OCI-LY7 (cell line): Measurements from ENCODE around the gene GPR119. TPM values are rescaled to one million over a fixed set of nuclear protein-coding genes. Genes with fewer than 3 reads are reported as not detected.

Experiments used
- BruUV-seq: library from RNA; stranded (reverse); fragments of 400-500 nt; replicated peaks from 2 replicates; lab custom pipeline; 2021; lab: Mats Ljungman, UMichigan
- CTCF ChIA-PET: fragments of 300-600 bp; sonication (Branson Sonifier 250); formaldehyde crosslinking; loops from one replicate; lab custom pipeline; 2022; ENCODE audit warnings: antibody characterized with exemption; ENCODE audit not compliant: unreplicated experiment; lab: Charles Lee
- POLR2A ChIA-PET: fragments of 300-600 bp; sonication (Branson Sonifier 250); formaldehyde crosslinking; loops from one replicate; lab custom pipeline; 2022; ENCODE audit warnings: antibody characterized with exemption; lab: Charles Lee
- DNase-seq: peaks from one replicate; pipeline ENCODE4 v3.0.0-alpha.2; 2015; ENCODE audit warnings: low spot score
- H2AFZ ChIP-seq: fragments of 200-600 bp; sonication (generic), shearing (Covaris generic); 2 replicates; pipeline ENCODE4 v1.6.1; 2014; ENCODE audit warnings: mild to moderate bottlenecking, antibody characterized with exemption, low read length, moderate library complexity
- H3K27ac ChIP-seq: fragments of 200-600 bp; sonication (generic); 2 replicates; pipeline ENCODE4 v1.5.1; 2014; ENCODE audit warnings: mixed run types, low read depth, mild to moderate bottlenecking, moderate library complexity, low read length, inconsistent platforms; ENCODE audit not compliant: poor library complexity, severe bottlenecking
- H3K36me3 ChIP-seq: fragments of 200-600 bp; sonication (generic); 2 replicates; pipeline ENCODE4 v1.6.1; 2014; ENCODE audit warnings: mild to moderate bottlenecking, antibody characterized with exemption, low read length, moderate library complexity, mixed read lengths; ENCODE audit not compliant: insufficient read depth
- H3K4me1 ChIP-seq: fragments of 200-600 bp; sonication (generic); 2 replicates; pipeline ENCODE4 v1.5.1; 2014; ENCODE audit warnings: mild to moderate bottlenecking, low read length; ENCODE audit not compliant: insufficient read depth, poor library complexity, severe bottlenecking
- H3K4me2 ChIP-seq: fragments of 200-600 bp; sonication (generic); 2 replicates; pipeline ENCODE4 v1.6.1; 2014; ENCODE audit warnings: mild to moderate bottlenecking, low read length
- H3K4me3 ChIP-seq: fragments of 200-600 bp; sonication (generic); 2 replicates; pipeline ENCODE4 v1.5.1; 2014; ENCODE audit warnings: mild to moderate bottlenecking, low read depth, low read length; ENCODE audit not compliant: poor library complexity, severe bottlenecking
- H3K79me2 ChIP-seq: fragments of 200-600 bp; sonication (generic); 2 replicates; pipeline ENCODE4 v1.6.1; 2016; ENCODE audit warnings: low read depth, mild to moderate bottlenecking, low read length, moderate library complexity, mixed read lengths; ENCODE audit not compliant: insufficient read depth
- H3K9me2 ChIP-seq: fragments of 200-600 bp; sonication (generic); 2 replicates; pipeline ENCODE4 v1.6.1; 2016; ENCODE audit warnings: mild to moderate bottlenecking, low read length, mixed read lengths; ENCODE audit not compliant: insufficient read depth
- H3K9me3 ChIP-seq: fragments of 200-600 bp; sonication (generic); 2 replicates; pipeline ENCODE4 v1.6.1; 2014; ENCODE audit warnings: mild to moderate bottlenecking, mixed run types, low read length, mixed read lengths
- H4K20me1 ChIP-seq: fragments of 200-600 bp; sonication (generic); 2 replicates; pipeline ENCODE4 v1.6.1; 2014; ENCODE audit warnings: mild to moderate bottlenecking, antibody characterized with exemption, low read length, moderate library complexity, mixed read lengths; ENCODE audit not compliant: insufficient read depth
- EZH2phosphoT487 ChIP-seq: fragments of 200-600 bp; sonication (generic); IDR thresholded peaks from 2 replicates; pipeline ENCODE4 v1.6.1; 2018; ENCODE audit warnings: low read depth, borderline replicate concordance, mild to moderate bottlenecking, mixed run types, antibody characterized with exemption, low read length, moderate library complexity, mixed read lengths
- intact Hi-C: fragments of 100-400 bp; cut with micrococcal nuclease; formaldehyde crosslinking; loops from one replicate; pipeline ENCODE4 v1.10.0; 2022; ENCODE audit not compliant: unreplicated experiment
- total RNA-seq, 2 experiments: library from RNA; depleted of rRNA in 1 of 2; stranded (reverse); fragments of >200 nt in 1 of 2; shearing (Covaris generic) in 1 of 2; gene quantifications; 2 replicates each; pipeline ENCODE4 v1.2.3, GENCODE V29; 2014 to 2022
- TF ChIP-seq, protein P1 (sequence below): fragments of 200-600 bp; sonication (generic); conservative IDR thresholded peaks from 2 replicates; pipeline ENCODE4 v1.5.1; 2014; ENCODE audit warnings: mild to moderate bottlenecking, antibody characterized with exemption, low read length, moderate library complexity, mixed read lengths

Gene GPR119
- total RNA-seq, 2 experiments from 2014 or later = not detected

DNA sequence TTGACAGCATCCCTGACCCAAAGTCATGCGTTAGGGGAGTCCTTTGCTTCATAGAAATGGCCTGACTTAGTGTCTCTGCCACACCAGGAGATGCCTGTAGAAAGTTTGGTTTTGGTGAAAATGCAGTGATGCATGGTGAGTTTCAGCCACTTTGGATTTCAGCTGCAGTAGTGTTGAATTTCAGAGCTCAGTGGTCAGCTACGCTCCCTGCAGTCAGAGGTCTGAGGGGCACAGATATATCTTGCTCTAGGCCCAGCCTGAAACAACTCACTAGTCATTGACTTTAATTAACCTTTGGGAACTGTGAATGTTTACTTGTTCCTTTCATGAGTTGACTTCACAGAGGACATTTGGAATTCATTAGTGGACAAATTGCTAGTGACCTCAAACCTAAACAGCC, 33.8 kb upstream of the GPR119 start:
- intact Hi-C loops = no loop called here
- Histone ChIP-seq H3K4me1 (no peaks in the 10 kb centered on the region), H3K9me2 (no peaks in the 10 kb centered on the region), H3K36me3 (no peaks in the 10 kb centered on the region), H2AFZ (no peak overlapping the region), H3K4me3 (no peak overlapping the region), H3K27ac (no peak overlapping the region), H4K20me1 (no peaks in the 10 kb centered on the region), H3K4me2 (no peak overlapping the region), H3K9me3 (no peaks in the 10 kb centered on the region), H3K79me2 (no peaks in the 10 kb centered on the region)
- CTCF ChIA-PET = no interaction called here
- TF ChIP-seq EZH2phosphoT487 = no peak
- TF ChIP-seq, protein P1, sequence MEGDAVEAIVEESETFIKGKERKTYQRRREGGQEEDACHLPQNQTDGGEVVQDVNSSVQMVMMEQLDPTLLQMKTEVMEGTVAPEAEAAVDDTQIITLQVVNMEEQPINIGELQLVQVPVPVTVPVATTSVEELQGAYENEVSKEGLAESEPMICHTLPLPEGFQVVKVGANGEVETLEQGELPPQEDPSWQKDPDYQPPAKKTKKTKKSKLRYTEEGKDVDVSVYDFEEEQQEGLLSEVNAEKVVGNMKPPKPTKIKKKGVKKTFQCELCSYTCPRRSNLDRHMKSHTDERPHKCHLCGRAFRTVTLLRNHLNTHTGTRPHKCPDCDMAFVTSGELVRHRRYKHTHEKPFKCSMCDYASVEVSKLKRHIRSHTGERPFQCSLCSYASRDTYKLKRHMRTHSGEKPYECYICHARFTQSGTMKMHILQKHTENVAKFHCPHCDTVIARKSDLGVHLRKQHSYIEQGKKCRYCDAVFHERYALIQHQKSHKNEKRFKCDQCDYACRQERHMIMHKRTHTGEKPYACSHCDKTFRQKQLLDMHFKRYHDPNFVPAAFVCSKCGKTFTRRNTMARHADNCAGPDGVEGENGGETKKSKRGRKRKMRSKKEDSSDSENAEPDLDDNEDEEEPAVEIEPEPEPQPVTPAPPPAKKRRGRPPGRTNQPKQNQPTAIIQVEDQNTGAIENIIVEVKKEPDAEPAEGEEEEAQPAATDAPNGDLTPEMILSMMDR = no peak
- POLR2A ChIA-PET = no interaction called here
- BruUV-seq = no TSS peak
- no peak for DNase-seq

DNA sequence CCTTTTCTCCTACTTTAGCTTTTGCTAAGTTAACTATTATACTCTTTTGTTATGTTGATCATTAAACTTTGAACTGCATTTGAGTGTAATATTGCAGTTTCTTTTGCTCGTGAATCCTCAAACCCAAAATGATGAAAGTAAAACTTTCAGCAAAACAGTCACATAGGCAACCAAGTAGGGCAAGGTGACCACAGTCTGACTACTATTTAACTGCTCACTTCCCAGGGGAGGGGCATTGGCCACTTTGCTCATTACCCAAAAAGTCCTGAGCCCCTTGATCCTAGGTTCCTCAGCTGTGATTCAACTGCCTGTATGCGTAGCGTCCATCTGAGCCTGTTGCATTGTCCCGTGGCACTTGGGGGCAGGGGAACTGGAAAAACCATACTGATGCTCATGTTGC, 33.3 kb upstream of the GPR119 start:
- H3K36me3 ChIP-seq = no peaks in the 10 kb centered on the region
- TF ChIP-seq, protein P1 = no peak
- TF ChIP-seq EZH2phosphoT487 = no peak
- CTCF ChIA-PET = no interaction called here
- intact Hi-C loops = no loop called here
- DNase-seq = no peak
- no TSS peak for BruUV-seq
- POLR2A ChIA-PET = interaction anchor here (0.9 kb wide), 1 partner anchor 510 kb away, joined by 4 read pairs; no protein-coding TSS in a partner anchor
- no peaks in the 10 kb centered on the region for H3K79me2 ChIP-seq
- no peak overlapping the region for H2AFZ ChIP-seq
- no peaks in the 10 kb centered on the region for H4K20me1 ChIP-seq
- no peaks in the 10 kb centered on the region for H3K4me1 ChIP-seq
- no peak overlapping the region for H3K4me2 ChIP-seq
- H3K4me3 ChIP-seq = no peak overlapping the region
- H3K9me3 ChIP-seq = no peaks in the 10 kb centered on the region
- H3K9me2 ChIP-seq = no peaks in the 10 kb centered on the region
- no peak overlapping the region for H3K27ac ChIP-seq

GRCh38 chrX:130418066-130418465, 32.6 kb upstream of the GPR119 start:
- Histone ChIP-seq H2AFZ (no peak overlapping the region), H3K9me2 (no peaks in the 10 kb centered on the region), H3K79me2 (no peaks in the 10 kb centered on the region), H3K27ac (no peak overlapping the region), H4K20me1 (no peaks in the 10 kb centered on the region), H3K4me3 (no peak overlapping the region), H3K4me2 (no peak overlapping the region), H3K36me3 (no peaks in the 10 kb centered on the region), H3K4me1 (no peaks in the 10 kb centered on the region), H3K9me3 (no peaks in the 10 kb centered on the region)
- intact Hi-C loops = no loop called here
- BruUV-seq = no TSS peak
- POLR2A ChIA-PET = interaction anchor here (0.9 kb wide), 1 partner anchor 511 kb away, joined by 4 read pairs; no protein-coding TSS in a partner anchor
- DNase-seq = no peak
- TF ChIP-seq EZH2phosphoT487 = no peak
- TF ChIP-seq, protein P1 = no peak
- CTCF ChIA-PET = no interaction called here
